GM12874 (cell line): ENCODE results near the gene COL4A3.

Source experiments
- TF ChIP-seq, protein P1 (sequence below): IDR thresholded peaks from 2 replicates; pipeline ENCODE4 v1.5.1; 2011; ENCODE audit warnings: low read depth, mild to moderate bottlenecking, control low read depth, low read length, moderate library complexity; ENCODE audit not compliant: insufficient read depth

COL4A3 gene

DNA sequence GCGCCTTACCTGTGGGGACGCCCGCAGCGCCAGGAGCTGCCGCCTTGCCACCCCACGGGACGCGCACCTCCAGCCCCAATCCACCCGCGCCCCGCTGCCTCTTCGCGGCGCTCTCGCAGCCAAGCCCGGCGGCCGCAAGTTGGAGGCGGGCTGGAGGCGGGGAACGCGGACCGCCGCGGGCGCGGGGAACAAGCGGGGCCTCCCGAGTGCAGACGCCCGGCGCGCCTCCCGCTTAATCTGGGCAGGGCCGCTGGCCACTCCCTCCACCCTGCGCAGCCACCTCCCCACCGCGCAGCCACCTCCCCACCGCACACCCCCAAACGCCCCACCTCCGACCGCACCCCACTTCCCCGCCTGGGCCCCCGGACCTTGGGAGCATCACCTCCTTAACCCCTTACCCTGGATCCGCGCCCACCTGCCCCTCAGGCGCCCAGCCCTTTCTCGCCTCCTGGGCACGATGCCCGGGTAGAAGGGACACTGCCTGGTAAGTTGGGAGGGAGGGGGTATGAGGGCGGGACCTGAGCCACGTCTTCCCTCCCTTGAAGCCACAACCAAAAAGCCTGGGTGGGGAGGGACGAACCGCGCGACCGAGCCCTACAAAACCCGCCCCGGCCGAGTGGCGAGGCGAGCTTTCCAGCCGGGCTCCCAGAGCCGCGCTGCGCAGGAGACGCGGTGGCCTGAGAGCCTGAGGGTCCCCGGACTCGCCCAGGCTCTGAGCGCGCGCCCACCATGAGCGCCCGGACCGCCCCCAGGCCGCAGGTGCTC is at the start of gene COL4A3, which contains the start of gene COL4A4:
COL4A3 (plus strand) TSS at position 627 of the 765 bp plus-strand sequence; CDS start at position 730, 103 bp downstream.
COL4A4 (minus strand) TSS at position 208 of the 765 bp plus-strand sequence. CDS start 16,722 bp downstream, outside the sequence.
- TF ChIP-seq, protein P1, sequence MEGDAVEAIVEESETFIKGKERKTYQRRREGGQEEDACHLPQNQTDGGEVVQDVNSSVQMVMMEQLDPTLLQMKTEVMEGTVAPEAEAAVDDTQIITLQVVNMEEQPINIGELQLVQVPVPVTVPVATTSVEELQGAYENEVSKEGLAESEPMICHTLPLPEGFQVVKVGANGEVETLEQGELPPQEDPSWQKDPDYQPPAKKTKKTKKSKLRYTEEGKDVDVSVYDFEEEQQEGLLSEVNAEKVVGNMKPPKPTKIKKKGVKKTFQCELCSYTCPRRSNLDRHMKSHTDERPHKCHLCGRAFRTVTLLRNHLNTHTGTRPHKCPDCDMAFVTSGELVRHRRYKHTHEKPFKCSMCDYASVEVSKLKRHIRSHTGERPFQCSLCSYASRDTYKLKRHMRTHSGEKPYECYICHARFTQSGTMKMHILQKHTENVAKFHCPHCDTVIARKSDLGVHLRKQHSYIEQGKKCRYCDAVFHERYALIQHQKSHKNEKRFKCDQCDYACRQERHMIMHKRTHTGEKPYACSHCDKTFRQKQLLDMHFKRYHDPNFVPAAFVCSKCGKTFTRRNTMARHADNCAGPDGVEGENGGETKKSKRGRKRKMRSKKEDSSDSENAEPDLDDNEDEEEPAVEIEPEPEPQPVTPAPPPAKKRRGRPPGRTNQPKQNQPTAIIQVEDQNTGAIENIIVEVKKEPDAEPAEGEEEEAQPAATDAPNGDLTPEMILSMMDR: no peak

DNA sequence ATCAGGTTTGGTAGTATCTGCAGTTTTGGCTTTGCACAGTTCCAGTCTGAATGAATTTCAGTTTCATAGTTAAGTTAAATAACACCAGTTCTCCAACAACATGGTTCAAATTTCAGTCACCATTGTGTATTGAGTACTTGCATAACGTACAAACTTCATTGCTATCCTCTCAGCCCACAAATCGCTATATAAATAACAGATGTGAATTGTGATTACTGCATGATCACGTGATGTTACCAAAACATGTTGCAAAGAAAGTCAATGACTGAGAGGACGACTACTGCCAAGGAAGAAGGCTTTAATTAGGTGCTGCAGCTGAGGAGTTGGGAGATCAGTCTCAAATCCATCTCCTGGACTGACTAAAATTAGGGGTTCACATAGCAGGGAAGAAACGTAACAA is 48.7 kb upstream of the COL4A3 start:
- TF ChIP-seq, protein P1: no peak

DNA sequence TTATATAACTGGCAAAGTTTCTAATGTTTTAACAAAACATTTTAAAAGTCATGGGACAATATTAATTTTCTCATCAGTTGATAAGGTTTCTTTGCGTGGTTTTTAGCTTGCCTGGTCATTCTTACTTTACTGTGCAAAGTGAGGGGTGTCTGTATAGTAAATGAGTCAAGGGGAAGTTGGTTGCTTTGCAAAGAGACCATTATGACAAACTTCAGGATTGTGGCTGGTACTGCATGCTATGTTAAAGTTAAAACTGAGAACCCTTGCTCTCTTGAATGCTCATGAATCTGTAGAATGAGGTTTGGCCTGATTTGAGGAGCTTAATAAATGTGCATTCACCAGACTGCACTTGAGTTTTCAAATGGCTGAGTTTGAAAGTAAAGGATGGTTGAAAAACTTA is 47.4 kb upstream of the COL4A3 start:
- TF ChIP-seq, protein P1: no peak

DNA sequence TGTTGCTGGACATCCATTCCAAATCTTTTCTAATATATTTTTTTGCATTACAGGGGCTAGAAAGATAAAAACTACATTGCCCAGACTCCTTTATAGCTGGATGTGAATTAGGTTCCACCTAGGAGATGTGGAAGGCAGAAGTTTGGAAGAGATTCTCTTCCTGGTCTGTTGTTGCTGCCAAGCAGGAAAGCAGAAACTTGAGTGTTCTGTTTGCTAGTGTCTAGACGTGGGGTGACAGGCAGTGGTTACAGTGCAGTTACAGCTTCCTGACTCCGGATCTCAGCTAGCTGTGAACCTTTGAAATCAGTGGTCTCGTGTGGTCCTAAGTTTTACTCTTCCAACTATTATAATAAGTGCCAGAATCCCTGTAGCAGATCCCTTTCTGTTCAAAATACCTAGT is 46.6 kb upstream of the COL4A3 start:
- TF ChIP-seq, protein P1: no peak

DNA sequence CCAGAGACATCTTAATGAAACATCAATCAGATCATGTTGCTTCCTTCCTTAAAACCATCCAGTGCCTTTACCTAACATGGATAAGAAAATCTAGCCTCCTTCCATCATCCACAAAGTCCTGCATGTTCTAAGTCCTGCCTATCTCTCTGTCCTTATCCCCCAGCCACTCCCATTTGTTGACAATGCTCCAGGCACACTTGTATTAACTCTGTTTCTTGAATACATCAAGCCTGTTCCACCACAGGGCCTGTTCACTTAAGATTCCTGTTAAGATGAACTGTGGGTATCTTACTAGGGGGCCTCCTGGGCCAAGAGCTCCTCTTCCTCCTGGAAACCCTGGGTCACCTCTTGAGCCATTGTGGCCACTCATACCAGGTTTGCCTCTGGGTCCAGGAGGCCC is 46.1 kb upstream of the COL4A3 start:
- TF ChIP-seq, protein P1: no peak

DNA sequence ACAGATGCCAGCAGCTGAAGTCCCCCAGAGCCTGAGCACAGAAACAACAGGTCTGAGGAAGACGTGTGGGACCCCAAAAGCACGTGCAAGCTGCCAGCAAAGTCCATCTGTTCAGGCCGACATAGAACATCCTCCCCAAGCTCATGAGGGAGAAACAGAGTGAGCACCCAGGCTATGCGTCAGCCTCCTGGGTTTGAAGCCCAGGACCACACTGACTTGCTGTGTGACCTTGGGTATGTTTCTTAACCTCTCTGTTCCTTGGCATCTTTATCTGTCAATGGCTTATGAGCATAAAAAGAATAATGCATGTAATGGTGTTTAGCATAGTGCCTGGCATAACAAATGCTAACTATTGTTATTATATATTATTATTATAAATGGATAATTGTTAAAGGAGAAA is 40.7 kb upstream of the COL4A3 start:
- TF ChIP-seq, protein P1: no peak

DNA sequence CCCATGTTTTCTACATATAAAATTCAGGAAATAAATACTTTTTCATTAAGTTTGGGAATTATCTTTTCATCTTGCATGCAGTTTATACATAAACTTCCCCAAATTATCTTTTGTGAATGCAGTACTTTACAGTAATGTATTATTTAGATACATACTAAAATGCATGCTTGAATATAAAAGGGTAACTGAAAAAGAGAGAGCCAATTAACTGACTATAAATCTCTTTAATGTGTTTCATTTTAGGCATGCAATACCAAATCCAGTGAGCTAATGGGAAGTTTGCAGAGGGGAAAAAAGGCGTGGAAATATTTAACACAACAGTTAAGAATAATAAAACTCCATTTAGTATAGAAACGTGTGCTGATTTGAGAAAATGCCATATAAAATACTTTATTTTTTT is 39.6 kb upstream of the COL4A3 start:
- TF ChIP-seq, protein P1: no peak
